Measurements from ENCODE around the gene CENPC. TPM values are rescaled to one million over a fixed set of nuclear protein-coding genes. Genes with fewer than 3 reads are reported as not detected.

The CENPC gene, protein sequence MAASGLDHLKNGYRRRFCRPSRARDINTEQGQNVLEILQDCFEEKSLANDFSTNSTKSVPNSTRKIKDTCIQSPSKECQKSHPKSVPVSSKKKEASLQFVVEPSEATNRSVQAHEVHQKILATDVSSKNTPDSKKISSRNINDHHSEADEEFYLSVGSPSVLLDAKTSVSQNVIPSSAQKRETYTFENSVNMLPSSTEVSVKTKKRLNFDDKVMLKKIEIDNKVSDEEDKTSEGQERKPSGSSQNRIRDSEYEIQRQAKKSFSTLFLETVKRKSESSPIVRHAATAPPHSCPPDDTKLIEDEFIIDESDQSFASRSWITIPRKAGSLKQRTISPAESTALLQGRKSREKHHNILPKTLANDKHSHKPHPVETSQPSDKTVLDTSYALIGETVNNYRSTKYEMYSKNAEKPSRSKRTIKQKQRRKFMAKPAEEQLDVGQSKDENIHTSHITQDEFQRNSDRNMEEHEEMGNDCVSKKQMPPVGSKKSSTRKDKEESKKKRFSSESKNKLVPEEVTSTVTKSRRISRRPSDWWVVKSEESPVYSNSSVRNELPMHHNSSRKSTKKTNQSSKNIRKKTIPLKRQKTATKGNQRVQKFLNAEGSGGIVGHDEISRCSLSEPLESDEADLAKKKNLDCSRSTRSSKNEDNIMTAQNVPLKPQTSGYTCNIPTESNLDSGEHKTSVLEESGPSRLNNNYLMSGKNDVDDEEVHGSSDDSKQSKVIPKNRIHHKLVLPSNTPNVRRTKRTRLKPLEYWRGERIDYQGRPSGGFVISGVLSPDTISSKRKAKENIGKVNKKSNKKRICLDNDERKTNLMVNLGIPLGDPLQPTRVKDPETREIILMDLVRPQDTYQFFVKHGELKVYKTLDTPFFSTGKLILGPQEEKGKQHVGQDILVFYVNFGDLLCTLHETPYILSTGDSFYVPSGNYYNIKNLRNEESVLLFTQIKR
- 4.3 and 6.8 TPM in 2 replicates for total RNA-seq (2014; rRNA removed; shearing (Covaris generic); ENCODE audit: low replicate concordance)

DNA sequence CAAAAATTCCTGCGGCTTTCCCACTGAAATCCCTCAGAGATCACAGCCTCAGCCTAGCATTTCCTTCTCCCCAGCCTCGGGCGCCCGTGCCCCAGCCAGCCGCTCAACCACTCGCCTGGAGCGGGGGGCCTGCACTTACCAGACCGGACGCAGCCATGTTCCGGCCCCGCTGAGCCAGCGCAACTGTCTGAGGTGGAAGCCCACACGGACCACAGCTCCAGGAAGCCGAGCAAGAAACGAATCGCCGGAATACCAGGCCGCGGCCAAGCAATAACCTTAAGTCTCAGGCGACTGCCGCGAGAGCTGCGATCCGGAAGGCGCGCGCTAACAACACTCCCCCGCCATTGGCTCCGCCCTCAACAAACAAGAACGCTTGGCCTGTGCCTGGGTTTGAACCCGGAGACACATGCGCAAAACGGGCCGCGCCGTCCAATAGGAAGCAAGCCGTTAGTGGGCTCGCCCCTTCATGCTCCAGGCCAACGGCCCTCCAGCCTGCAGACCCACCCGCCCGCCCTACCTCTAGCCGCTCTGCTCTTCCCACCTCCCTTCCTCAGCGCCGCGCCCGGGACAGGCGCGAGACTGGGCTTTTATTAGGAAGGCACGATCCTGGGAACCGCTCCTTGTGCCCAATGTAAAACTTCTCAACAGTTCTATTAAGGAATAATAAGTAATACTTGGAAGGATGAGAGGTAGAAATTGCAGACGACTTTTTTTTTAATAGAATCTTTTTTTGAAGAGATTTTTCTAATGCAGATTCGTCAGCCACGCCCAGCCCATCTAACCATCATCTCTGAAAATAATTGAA, at the start of gene CENPC:
CENPC (minus strand) TSS at position 305 of the 805 bp plus-strand sequence; CDS start at position 157, 148 bp downstream.
- Histone ChIP-seq H3K9me3 (no peaks in the 10 kb centered on the region), H3K4me3 (peak within 1 kb of the TSS; percentile 94), H3K36me3 (peaks cover 18% of the 10 kb centered on the region), H3K27me3 (no peaks in the 10 kb centered on the region)
- DNase-seq: peak; percentile 96

DNA sequence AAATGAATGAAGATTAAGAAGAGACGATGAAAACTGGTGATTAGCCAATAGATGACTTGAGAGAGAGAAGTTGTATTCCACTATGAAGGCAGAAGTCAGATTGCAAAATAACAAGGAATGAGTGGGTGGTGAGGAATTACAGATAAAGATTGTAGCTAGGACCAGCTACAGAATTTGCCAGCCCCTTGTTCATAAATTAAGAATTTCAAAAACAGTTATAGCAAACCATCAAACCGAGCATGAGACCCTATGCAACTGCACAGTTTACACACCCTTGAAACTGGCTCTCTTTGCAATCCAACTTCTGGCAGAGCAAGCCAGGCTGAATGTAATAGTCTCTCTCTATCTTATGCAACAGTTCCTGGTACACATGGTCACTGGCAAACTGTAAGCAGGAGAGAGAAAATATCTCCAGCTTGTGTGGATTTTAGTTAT, 48.5 kb upstream of the CENPC start:
- Histone ChIP-seq H3K4me3 (no peak overlapping the region), H3K27me3 (no peaks in the 10 kb centered on the region; the same call in 1 of the 2 replicates), H3K9me3 (no peaks in the 10 kb centered on the region; the same call in 1 of the 2 replicates), H3K36me3 (no peaks in the 10 kb centered on the region)
- no peak for DNase-seq

DNA sequence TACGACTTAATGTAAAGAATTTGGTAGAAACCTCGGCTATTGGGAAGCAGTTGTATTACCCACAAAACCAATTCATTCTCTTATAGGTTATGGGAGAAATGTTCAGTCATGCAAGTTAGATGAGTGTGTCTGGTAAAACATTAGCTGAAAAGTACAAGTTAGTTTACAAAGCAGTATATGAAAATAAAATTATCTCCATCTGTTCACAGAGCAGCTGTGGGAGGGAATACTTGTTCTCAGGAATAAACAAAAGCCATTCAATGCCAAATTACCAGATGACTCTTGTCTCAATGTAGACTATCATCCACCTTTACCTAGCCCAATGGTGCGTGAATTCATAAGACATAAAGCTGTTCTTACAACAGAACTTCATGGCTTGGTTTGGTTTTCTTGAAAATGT, 41.9 kb upstream of the CENPC start:
- H3K4me3 ChIP-seq: no peak overlapping the region
- no peak for DNase-seq
- H3K9me3 ChIP-seq: no peaks in the 10 kb centered on the region
- no peaks in the 10 kb centered on the region; the same call in 1 of the 2 replicates for H3K27me3 ChIP-seq
- no peaks in the 10 kb centered on the region for H3K36me3 ChIP-seq

DNA sequence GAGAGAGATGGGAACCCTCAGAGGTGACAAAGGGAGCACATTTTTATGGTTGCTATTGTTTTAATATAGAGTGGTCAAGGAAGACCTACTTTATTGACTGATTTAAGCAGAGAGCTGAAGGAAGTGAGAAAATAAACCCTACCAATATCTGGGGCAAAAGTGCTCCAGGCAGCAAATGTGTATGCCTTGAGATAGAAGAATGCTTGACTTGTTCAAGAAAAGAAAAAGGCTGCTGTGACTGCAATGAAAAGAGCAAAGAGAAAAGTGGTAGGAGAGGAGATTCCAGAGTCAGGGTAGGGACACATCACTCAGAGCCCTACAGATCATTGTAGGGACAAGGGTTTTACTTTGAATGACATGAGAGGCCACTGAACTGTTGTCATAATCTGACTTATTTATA, 39.2 kb upstream of the CENPC start:
- no peak overlapping the region for H3K4me3 ChIP-seq
- H3K9me3 ChIP-seq: no peaks in the 10 kb centered on the region
- no peak for DNase-seq
- H3K36me3 ChIP-seq: no peaks in the 10 kb centered on the region
- no peaks in the 10 kb centered on the region; the same call in 1 of the 2 replicates for H3K27me3 ChIP-seq

DNA sequence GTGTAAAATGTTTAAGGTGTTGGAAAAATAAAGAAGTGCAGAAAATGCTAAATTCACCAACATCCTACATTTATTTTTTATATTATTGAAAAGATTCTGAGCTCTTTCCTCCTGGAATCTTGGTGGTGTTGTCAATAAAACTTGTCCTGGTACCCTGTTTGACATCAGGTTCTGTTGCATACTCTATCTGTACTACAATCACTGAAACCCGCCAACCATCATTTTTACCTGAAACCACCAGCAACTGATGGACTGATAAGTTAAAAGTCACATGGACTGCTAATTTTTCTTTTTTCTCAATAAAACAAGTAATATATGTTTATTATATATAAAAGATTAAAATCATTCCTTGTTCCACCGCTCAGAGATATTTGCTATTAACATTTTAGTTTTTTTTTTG, 36.6 kb upstream of the CENPC start:
- Histone ChIP-seq H3K9me3 (no peaks in the 10 kb centered on the region), H3K36me3 (no peaks in the 10 kb centered on the region), H3K4me3 (no peak overlapping the region), H3K27me3 (no peaks in the 10 kb centered on the region; the same call in 1 of the 2 replicates)
- DNase-seq: no peak

DNA sequence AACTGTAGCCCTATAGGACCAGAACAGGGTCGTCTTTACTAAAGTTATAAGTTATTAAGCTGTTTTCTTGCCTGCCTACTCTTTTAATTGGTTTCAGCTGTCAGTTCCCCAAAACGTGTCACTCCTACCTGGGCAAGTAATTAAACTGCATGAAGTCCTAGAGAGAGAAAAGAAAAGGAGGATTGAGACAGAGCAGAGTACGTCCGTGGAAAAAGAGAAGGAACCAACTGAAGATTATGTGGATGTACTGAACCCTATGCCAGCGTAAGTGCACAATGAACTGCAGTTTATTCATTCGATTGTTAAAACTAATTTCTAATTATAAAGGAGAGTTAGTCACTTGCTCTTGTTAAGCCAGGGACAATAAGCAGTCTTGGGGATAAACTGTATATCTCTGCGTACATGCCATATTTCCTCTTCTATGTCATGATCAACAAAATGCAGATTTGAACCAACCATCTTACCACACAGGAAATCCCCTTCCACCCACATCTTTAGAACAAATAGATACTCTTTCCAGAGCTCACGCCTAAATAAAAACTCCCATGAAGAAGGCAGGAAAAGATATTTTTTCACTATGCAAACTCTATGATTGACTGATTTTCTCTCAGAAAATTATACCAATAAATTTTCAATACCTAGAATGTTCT, 36.0 kb upstream of the CENPC start:
- Histone ChIP-seq H3K9me3 (no peaks in the 10 kb centered on the region), H3K4me3 (no peak overlapping the region), H3K27me3 (no peaks in the 10 kb centered on the region), H3K36me3 (no peaks in the 10 kb centered on the region)
- DNase-seq: no peak

DNA sequence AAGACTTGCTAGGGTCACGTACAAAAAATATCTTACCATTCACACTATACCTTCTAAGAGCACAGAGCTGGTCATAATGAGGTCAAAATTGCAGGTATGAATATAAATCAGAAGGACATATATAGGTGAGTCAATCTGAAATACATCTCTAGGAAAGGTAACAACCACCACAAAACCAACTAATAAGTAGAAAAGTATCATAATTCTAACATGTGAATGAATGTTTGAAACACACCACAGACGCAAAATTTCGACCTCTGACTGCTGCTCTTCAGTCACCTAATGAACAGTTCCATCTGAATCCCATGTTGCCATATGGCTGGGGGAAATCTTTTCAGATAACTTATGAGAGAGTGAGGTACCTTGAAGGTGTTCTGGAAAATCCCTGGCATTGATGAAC, 35.3 kb upstream of the CENPC start:
- H3K27me3 ChIP-seq: no peaks in the 10 kb centered on the region
- H3K4me3 ChIP-seq: no peak overlapping the region
- DNase-seq: no peak
- no peaks in the 10 kb centered on the region for H3K36me3 ChIP-seq
- no peaks in the 10 kb centered on the region for H3K9me3 ChIP-seq

DNA sequence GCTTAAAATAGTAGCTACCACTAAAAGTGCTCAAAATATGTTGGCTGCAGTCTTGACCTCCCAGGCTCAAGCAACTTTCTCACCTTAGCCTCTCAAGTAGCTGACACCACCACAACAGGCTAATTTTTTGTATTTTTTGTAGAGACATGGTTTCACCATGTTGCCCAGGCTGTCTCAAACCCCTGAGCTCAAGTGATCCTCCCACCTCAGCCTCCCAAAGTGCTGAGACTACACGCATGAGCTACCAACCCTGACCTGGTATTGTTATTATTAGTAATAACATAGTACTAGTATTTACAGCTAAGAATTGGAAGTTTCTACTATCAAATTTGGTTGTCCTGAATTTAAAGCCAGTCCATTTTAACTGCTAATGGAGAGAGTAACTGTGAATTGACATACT, 31.2 kb upstream of the CENPC start:
- Histone ChIP-seq H3K36me3 (no peaks in the 10 kb centered on the region), H3K27me3 (no peaks in the 10 kb centered on the region), H3K9me3 (no peaks in the 10 kb centered on the region), H3K4me3 (no peak overlapping the region)
- no peak for DNase-seq

DNA sequence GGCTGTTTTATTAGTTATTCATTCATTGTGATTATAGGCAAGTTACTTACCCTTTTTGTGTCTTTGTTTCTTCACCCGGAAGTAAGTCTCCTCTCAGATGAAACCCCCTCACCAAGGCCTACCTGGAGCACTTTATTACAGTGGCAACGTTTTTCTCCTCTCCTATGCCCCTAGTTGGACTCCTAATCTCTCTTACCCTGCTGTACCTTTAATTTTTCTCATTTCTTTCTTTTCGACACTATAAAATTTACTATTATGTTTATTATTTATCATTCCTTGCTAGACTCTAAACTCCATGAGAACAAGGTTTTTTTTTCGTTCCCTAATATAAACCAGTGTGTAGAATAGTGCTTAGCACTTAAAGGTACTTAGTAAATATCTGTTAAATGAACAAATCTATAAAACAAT, 30.8 kb upstream of the CENPC start:
- Histone ChIP-seq H3K9me3 (no peaks in the 10 kb centered on the region), H3K36me3 (no peaks in the 10 kb centered on the region), H3K4me3 (no peak overlapping the region), H3K27me3 (no peaks in the 10 kb centered on the region)
- no peak for DNase-seq

DNA sequence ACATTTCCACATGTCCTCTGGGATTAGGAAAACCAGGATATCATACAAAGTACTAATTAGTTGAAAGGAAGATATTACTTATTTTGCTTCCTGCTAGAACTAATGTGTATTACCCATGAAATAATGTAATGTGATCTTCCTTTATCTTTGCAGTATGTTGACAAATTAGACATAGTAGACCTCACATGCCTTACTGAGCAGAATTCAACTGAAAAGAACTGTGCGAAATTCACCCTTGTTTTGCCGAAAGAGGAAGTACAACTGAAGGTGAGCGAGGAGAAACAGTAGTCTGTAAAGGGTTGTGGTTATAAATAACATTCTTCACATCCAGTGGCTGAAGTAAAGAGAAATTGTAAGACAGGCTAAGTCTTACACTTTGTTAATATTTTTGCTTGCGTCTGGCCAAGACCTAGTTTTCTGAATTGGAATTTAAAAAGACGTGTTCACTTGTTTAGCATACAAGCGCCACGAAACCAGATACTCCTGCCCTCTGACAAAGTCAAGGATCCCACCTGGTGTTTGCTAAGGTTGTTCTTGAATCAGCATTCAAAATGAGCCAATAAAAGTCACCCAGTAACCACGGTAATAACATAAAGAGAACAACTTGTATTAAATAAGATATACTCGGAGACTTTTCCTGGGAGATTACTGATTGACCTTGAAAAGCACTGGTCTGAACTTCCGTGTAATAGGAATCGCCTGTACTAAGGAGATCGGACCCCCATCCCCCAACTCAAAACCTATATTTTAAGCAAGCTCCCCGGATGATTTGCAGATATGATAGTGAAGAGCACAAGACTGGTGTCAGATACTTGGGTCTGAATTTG, 30.1 kb upstream of the CENPC start:
- no peaks in the 10 kb centered on the region for H3K9me3 ChIP-seq
- no peak overlapping the region for H3K4me3 ChIP-seq
- H3K27me3 ChIP-seq: no peaks in the 10 kb centered on the region
- DNase-seq: no peak
- no peaks in the 10 kb centered on the region for H3K36me3 ChIP-seq

DNA sequence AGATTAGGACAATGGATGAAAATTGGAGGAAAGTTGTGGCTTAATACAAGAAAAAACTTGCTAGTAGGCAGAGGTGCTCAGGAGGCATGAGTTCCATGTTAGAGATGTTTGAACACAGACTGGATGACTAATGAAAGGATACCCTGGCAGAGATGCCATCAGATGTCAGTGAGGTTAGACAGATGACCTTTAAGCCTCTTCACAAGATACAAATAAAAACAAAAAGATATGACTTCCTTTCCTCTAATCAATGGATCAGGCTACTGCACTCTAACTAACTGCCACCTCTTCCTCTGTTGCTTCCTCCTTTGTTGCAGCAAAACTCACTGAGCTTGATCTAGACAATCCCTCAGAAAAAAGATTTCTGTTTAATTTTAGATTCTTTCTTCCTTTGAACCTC, 27.9 kb upstream of the CENPC start:
- no peaks in the 10 kb centered on the region for H3K27me3 ChIP-seq
- no peak for DNase-seq

DNA sequence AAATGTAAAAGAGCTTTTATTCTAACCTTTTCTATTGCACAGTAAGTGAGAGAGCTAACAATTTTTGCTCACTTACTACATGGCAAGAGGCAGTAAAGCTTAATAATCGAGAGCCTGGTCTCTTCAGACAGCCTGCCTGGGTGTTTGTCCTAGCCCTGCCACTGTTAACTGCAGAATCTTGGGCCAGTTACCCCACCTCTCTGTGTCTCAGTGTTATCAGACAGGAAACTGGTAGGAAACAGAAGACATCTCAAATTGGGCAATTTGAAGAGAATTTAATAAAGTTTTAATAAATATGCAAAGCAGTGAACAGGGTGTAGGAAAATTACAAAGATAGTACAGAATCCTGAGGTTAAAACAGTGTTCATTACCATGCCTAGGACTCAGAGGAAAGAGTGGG, 26.7 kb upstream of the CENPC start:
- H3K4me3 ChIP-seq: no peak overlapping the region
- H3K27me3 ChIP-seq: no peaks in the 10 kb centered on the region
- H3K9me3 ChIP-seq: no peaks in the 10 kb centered on the region
- DNase-seq: no peak
- no peaks in the 10 kb centered on the region for H3K36me3 ChIP-seq

More for the DNA sequence above, 27.9 kb upstream of the CENPC start:
- Histone ChIP-seq H3K36me3 (no peaks in the 10 kb centered on the region), H3K4me3 (no peak overlapping the region), H3K9me3 (no peaks in the 10 kb centered on the region)

DNA sequence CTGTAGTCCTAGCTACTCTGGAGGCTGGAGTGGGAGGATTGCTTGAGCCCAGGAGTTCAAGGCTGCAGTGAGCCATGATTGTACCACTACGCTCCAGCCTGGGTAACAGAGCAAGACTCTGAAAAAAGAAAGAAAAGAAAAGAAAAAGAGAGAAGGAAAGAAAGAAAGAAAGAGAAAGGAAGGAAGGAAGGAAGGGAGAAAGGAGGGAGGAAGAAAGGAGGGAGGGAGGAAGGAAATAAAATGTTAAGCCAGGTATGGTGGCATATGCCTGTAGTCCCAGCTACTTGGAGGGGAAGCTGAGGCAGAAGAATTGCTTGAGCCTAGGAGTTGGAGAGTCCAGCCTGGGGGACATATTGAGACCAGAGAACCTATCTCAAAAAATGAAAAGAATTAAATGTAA, 25.2 kb upstream of the CENPC start:
- H3K9me3 ChIP-seq: no peaks in the 10 kb centered on the region
- no peak for DNase-seq
- H3K36me3 ChIP-seq: no peaks in the 10 kb centered on the region
- no peak overlapping the region for H3K4me3 ChIP-seq
- no peaks in the 10 kb centered on the region for H3K27me3 ChIP-seq

DNA sequence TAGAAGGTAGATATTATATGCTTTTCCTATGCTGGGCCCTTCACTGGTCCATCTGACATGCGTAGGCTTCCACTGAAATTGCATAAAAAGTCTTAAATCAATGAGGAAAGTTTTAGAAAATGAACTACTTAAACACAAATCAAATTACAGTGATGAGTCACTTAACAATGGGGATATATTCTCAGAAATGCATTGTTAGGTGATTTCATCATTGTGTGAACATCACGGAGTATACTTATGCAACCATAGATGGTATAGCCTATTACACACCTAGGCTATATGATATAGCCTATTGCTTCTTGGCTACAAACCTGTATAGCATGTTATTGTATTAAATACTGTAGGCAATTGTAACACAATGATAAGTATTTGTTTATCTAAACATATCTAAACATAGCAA, 23.5 kb upstream of the CENPC start:
- no peak for DNase-seq
- no peaks in the 10 kb centered on the region for H3K27me3 ChIP-seq
- H3K4me3 ChIP-seq: no peak overlapping the region
- no peaks in the 10 kb centered on the region for H3K9me3 ChIP-seq
- no peaks in the 10 kb centered on the region for H3K36me3 ChIP-seq

DNA sequence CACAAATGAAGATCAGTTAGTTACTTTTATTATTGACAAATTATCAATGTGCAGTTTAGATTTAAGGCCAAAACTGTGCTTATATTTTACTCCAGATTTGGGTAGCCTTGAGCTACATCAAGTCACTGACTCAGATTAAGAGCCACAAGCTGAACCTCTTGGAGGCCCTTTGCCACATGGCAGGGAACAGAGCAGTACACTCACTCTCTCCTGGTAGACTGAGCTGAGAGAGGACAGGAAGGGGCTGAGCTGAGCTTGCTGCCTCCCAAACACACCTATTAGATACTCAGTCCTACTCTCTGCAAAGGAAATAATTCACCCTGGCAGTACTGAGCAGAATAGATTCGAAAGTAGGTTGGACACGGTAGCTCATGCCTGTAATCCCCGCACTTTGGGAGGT, 21.0 kb upstream of the CENPC start:
- Histone ChIP-seq H3K27me3 (no peaks in the 10 kb centered on the region), H3K36me3 (no peaks in the 10 kb centered on the region), H3K4me3 (no peak overlapping the region), H3K9me3 (no peaks in the 10 kb centered on the region)
- no peak for DNase-seq
